Effector memory CD8-positive, alpha-beta T cell (primary cell): ENCODE data around the gene EEF1G.

Experiments
- ATAC-seq: fragments of 150-1000 bp; cut with Tn5 transposase; replicated peaks from 2 replicates; pipeline ENCODE4 v1.10.0; 2021; ENCODE audit warnings: mild to moderate bottlenecking, moderate library complexity
- DNase-seq, 3 experiments: peaks; one replicate each; pipeline ENCODE4 v3.0.0; 2021
- H3K27ac Mint-ChIP-seq, 2 donors: one replicate each; pipeline ENCODE4 v1.8.0; 2022; ENCODE audit warnings: mild to moderate bottlenecking in 2 of 2, mixed read lengths in 2 of 2, moderate library complexity in 2 of 2
- H3K27me3 Mint-ChIP-seq, 2 donors: one replicate each; pipeline ENCODE4 v1.8.0; 2022; ENCODE audit warnings: mixed read lengths in 2 of 2
- H3K36me3 Mint-ChIP-seq: one replicate; pipeline ENCODE4 v1.8.0; 2022; ENCODE audit warnings: mild to moderate bottlenecking, moderate library complexity, mixed read lengths; ENCODE audit not compliant: insufficient read depth
- H3K4me1 Mint-ChIP-seq, 2 donors: one replicate each; pipeline ENCODE4 v1.8.0; 2022; ENCODE audit warnings: low read depth in 2 of 2, mixed read lengths in 2 of 2
- H3K4me3 Mint-ChIP-seq, 2 donors: one replicate each; pipeline ENCODE4 v1.8.0; 2022; ENCODE audit warnings: mild to moderate bottlenecking in 2 of 2, mixed read lengths in 2 of 2, moderate library complexity in 2 of 2
- H3K9me3 Mint-ChIP-seq, 2 donors: one replicate each; pipeline ENCODE4 v1.8.0; 2022; ENCODE audit warnings: mixed read lengths in 2 of 2

Gene EEF1G

DNA sequence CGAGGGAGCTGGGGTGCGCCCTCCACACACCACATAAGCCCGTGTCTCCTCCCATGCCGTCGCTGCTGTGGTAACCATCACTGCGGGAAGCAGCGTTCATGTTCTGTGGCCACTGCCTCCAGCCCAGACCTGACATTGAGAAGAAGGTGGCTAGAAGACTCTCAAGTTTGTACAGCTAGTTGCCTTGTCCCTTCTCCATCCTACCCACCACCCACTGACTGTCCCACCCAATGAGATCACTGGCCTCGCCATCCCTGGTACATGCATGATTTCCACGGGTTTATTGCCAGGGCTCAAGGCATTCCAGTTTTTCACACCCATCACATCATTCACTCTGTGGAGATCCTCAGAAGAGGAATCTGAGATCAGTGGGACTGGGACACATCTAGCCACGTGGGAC, 60.1 kb downstream of the EEF1G start:
- DNase-seq (no peak), ATAC-seq (peak; percentile 12)
- Mint-ChIP-seq H3K4me1 (peaks cover 22 to 26% of the 10 kb centered on the region in 2 donors), H3K27ac (peak overlapping the region; percentile 46 to 84), H3K9me3 (no peaks in the 10 kb centered on the region), H3K27me3 (no peaks in the 10 kb centered on the region), H3K36me3 (peaks cover 85% of the 10 kb centered on the region), H3K4me3 (no peak overlapping the region)

DNA sequence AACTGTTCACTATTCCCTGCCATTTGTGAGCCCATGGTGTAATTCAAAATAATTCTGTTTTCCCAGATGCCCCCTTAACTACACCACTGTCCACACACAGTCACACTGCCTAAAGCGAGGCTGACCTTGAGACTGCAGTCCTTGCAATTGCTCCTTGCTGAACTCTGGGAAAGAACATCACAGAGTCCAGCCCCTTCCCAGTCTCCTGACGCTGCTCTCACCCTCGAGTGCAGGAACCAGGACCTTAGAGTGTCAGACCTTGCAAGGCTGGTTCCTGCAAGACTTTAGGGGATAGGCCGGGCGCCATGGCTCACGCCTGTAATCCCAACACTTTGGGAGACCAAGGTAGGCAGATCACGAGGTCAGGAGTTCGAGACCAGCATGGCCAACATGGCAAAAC, 60.7 kb downstream of the EEF1G start:
- Mint-ChIP-seq H3K27me3 (no peaks in the 10 kb centered on the region), H3K4me3 (no peak overlapping the region), H3K9me3 (no peaks in the 10 kb centered on the region), H3K27ac (peak overlapping the region; percentile 46 to 85), H3K4me1 (peaks cover 21 to 22% of the 10 kb centered on the region in 2 donors), H3K36me3 (peaks cover 78% of the 10 kb centered on the region)
- DNase-seq (no peak), ATAC-seq (no peak)
